GM13977 (cell line): Measurements from ENCODE around the gene AOAH.

Experiments used
- DNase-seq: peaks from one replicate; pipeline ENCODE4 v3.0.0; 2012; ENCODE audit warnings: low spot score
- in situ Hi-C: fragments of 300-500 bp; cut with MboI; formaldehyde crosslinking; loops from one replicate; pipeline ENCODE4 v1.12.0; 2022; ENCODE audit warnings: low sequenced_read_pairs, low pct_unique_long_range_greater_than_20kb, mixed read lengths, inconsistent platforms; ENCODE audit not compliant: unreplicated experiment
- TF ChIP-seq, protein P1 (sequence below): IDR thresholded peaks from 2 replicates; pipeline ENCODE4 v1.5.1; 2012; ENCODE audit warnings: mild to moderate bottlenecking, control low read depth; ENCODE audit not compliant: insufficient read depth; ENCODE audit errors: extremely low read depth, missing control alignments

Gene AOAH

DNA sequence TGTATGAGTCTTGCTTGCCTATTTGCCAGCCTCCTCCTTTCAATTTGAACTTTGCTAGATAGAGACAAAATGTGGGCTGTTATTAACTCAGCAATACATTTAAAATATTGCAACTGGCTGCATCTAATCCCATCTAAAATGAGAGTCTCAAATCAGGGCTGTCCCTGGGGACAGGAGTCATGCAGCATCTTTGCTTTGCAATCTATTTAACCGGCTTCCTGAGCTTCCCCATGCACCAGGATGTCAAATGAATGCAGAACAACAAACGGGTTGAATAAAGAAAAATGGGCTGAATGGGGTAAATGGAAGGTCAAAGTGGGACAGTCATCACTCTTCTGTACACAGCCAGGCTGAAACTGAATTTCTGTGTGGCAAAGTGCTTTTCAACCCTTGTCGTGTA lies 89.2 kb downstream of the AOAH start:
- in situ Hi-C loops, result no loop called here
- TF ChIP-seq, protein P1, sequence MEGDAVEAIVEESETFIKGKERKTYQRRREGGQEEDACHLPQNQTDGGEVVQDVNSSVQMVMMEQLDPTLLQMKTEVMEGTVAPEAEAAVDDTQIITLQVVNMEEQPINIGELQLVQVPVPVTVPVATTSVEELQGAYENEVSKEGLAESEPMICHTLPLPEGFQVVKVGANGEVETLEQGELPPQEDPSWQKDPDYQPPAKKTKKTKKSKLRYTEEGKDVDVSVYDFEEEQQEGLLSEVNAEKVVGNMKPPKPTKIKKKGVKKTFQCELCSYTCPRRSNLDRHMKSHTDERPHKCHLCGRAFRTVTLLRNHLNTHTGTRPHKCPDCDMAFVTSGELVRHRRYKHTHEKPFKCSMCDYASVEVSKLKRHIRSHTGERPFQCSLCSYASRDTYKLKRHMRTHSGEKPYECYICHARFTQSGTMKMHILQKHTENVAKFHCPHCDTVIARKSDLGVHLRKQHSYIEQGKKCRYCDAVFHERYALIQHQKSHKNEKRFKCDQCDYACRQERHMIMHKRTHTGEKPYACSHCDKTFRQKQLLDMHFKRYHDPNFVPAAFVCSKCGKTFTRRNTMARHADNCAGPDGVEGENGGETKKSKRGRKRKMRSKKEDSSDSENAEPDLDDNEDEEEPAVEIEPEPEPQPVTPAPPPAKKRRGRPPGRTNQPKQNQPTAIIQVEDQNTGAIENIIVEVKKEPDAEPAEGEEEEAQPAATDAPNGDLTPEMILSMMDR, result no peak
- DNase-seq, result no peak

- TF ChIP-seq, protein P1, result no peak
- no peak for DNase-seq
- in situ Hi-C loops, result no loop called here
Observed at GRCh38 chr7:36633377-36633776, 90.9 kb downstream of the AOAH start.

GRCh38 chr7:36630112-36630650 lies 94.1 kb downstream of the AOAH start:
- in situ Hi-C loops, result no loop called here
- no peak for DNase-seq
- TF ChIP-seq, protein P1, result no peak

GRCh38 chr7:36629351-36629750 lies 94.9 kb downstream of the AOAH start:
- TF ChIP-seq, protein P1, result no peak
- DNase-seq, result no peak
- in situ Hi-C loops, result no loop called here

DNA sequence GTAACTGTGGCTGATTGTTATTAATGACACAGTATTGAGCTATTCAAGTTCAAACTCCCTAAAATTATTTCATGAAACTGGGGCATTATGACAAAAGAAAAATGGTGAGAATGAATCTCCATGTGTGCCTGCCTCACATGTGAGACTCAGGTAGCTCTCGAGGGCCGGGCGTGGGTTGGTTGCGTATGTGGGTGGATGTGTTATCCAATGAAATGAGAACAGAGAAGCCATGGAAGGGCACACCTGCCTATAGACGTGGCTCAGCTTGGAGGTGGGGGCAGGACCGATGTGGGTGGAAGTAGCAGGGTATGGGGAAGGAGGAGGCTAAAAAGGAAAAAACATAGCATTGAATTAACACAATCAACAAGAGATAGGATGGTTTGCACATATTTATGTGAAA lies 96.5 kb downstream of the AOAH start:
- in situ Hi-C loops, result no loop called here
- no peak for DNase-seq
- TF ChIP-seq, protein P1, result no peak

GRCh38 chr7:36626111-36626510 lies 98.2 kb downstream of the AOAH start:
- no peak for DNase-seq
- TF ChIP-seq, protein P1, result no peak
- in situ Hi-C loops, result no loop called here

- no peak for DNase-seq
- in situ Hi-C loops, result no loop called here
- TF ChIP-seq, protein P1, result no peak
Observed at GRCh38 chr7:36625247-36625646, 99.0 kb downstream of the AOAH start.
